Measurements from ENCODE around the gene GNA15. TPM values are rescaled to one million over a fixed set of nuclear protein-coding genes. Genes with fewer than 3 reads are reported as not detected.
A peak's percentile ranks its signal among the peaks of the same experiment; 100 is the strongest.

The GNA15 gene
- total RNA-seq, 1 experiment from 2014 or later = 6.2 TPM

DNA sequence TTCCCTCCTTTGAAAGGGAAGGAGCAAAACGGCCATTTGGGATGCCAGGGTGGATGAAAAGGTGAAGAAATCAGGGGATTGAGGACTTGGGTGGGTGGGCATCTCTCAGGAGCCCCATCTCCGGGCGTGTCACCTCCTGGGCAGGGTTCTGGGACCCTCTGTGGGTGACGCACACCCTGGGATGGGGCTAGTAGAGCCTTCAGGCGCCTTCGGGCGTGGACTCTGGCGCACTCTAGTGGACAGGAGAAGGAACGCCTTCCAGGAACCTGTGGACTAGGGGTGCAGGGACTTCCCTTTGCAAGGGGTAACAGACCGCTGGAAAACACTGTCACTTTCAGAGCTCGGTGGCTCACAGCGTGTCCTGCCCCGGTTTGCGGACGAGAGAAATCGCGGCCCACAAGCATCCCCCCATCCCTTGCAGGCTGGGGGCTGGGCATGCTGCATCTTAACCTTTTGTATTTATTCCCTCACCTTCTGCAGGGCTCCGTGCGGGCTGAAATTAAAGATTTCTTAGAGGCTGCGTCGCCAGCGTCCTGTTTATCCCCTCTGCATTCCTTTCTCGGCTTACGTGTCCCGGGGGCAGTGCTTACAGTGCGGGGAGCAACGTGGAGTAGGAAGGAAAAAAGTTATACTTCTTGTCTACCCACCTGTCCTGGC lies 27.5 kb downstream of the GNA15 start:
- intact Hi-C loops (cut with micrococcal nuclease; ENCODE audit: unreplicated experiment) = loop anchor here (2.0 kb wide), 1 partner anchor 213 kb away; no protein-coding TSS in a partner anchor
- Histone ChIP-seq H3K36me3 (ENCODE audit: control insufficient read depth, insufficient read depth, low read length) (no peaks in the 10 kb centered on the region), H3K27me3 (ENCODE audit: control insufficient read depth, insufficient read depth, low read length) (no peaks in the 10 kb centered on the region), H3K27ac (ENCODE audit: low read length) (no peak overlapping the region), H3K4me1 (ENCODE audit: control insufficient read depth, insufficient read depth, low read length) (no peaks in the 10 kb centered on the region; the same call in 1 of the 2 replicates), H3K9me3 (ENCODE audit: control insufficient read depth, insufficient read depth, low read depth, low read length) (no peaks in the 10 kb centered on the region), H3K4me3 (ENCODE audit: low read depth in 2 of 2, low read length in 2 of 2) (no peak overlapping the region)
- no peak for DNase-seq (ENCODE audit: low read depth, low spot score)
- peak; percentile 93 for TF ChIP-seq CTCF (IDR thresholded peaks at IDR 0.05)
- TF ChIP-seq SIN3A (IDR thresholded peaks at IDR 0.05; ENCODE audit: borderline replicate concordance, insufficient read depth, low read depth, low read length) = no peak
- CTCF ChIA-PET = interaction anchor here (0.7 kb wide), 1 partner anchor 17 kb away, joined by 6 read pairs; no protein-coding TSS in a partner anchor
- no TSS peak for BruUV-seq (replicated peaks)
- POLR2A ChIA-PET = no interaction called here
- peak; percentile 93 for ATAC-seq
- in situ Hi-C loops (cut with HindIII; ENCODE audit: low pct_unique_long_range_greater_than_20kb, low sequenced_read_pairs) = no loop called here

DNA sequence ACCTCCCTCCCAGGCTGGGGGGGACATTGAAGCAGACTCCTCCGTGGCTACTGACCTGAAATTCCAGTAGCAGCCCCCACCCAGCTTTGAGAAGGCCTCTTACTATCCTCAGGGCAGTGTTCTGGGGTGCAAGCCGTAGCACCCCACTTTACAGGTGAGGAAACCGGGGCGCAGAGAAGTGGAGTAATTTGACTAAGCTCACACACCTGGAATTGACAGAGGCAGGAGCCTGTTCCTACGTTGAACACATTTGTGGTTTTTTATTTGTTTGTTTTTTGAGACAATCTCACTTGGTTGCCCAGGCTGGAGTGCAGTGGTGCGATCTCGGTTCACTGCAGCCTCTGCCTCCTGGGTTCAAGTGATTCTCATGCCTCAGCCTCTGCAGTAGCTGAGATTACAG lies 28.1 kb downstream of the GNA15 start:
- DNase-seq (ENCODE audit: low read depth, low spot score) (no peak), ATAC-seq (no peak)
- Histone ChIP-seq H3K27me3 (ENCODE audit: control insufficient read depth, insufficient read depth, low read length) (no peaks in the 10 kb centered on the region), H3K4me1 (ENCODE audit: control insufficient read depth, insufficient read depth, low read length) (no peaks in the 10 kb centered on the region; the same call in 1 of the 2 replicates), H3K36me3 (ENCODE audit: control insufficient read depth, insufficient read depth, low read length) (no peaks in the 10 kb centered on the region), H3K9me3 (ENCODE audit: control insufficient read depth, insufficient read depth, low read depth, low read length) (no peaks in the 10 kb centered on the region), H3K4me3 (ENCODE audit: low read depth in 2 of 2, low read length in 2 of 2) (no peak overlapping the region), H3K27ac (ENCODE audit: low read length) (no peak overlapping the region)
- BruUV-seq (replicated peaks) = no TSS peak
- POLR2A ChIA-PET = no interaction called here
- CTCF ChIA-PET = interaction anchor here (0.6 to 0.7 kb wide), 2 partner anchors 18 to 35 kb away, joined by 3 to 6 read pairs; no protein-coding TSS in a partner anchor
- in situ Hi-C loops (cut with HindIII; ENCODE audit: low pct_unique_long_range_greater_than_20kb, low sequenced_read_pairs) = no loop called here
- intact Hi-C loops (cut with micrococcal nuclease; ENCODE audit: unreplicated experiment) = loop anchor here (2.0 kb wide), 1 partner anchor 213 kb away; no protein-coding TSS in a partner anchor
- TF ChIP-seq POLR2AphosphoS5 (IDR thresholded peaks at IDR 0.05; ENCODE audit: low read depth, low read length) (no peak), REST (IDR thresholded peaks at IDR 0.05; ENCODE audit: insufficient read depth in 1 of 2, low read depth in 2 of 2, low read length in 1 of 2) (no peak), SIN3A (IDR thresholded peaks at IDR 0.05; ENCODE audit: borderline replicate concordance, insufficient read depth, low read depth, low read length) (no peak), TCF7L2 (IDR thresholded peaks at IDR 0.05; ENCODE audit: low read depth, low read length) (no peak), CTCF (IDR thresholded peaks at IDR 0.05) (no peak)
